Fibroblast of lung (primary cell): ENCODE data around the gene EXOSC5. TPM values are rescaled to one million over a fixed set of nuclear protein-coding genes. Genes with fewer than 3 reads are reported as not detected.

Experiments used
- DNase-seq, 2 donors: peaks; one replicate each; pipeline versions ENCODE4 v3.0.0 to v3.0.0-alpha.2; 2010; ENCODE audit warnings: low read depth in 2 of 2
- H2AFZ ChIP-seq: 2 replicates; pipeline ENCODE4 v1.5.1; 2012; ENCODE audit warnings: low read length, control low read depth, inconsistent platforms
- H3K27ac ChIP-seq: 2 replicates; pipeline ENCODE4 v1.5.1; 2011; ENCODE audit warnings: low read length, control low read depth; ENCODE audit not compliant: insufficient read depth
- H3K27me3 ChIP-seq: 2 replicates; pipeline ENCODE4 v1.5.1; 2011; ENCODE audit warnings: mild to moderate bottlenecking, low read length; ENCODE audit not compliant: control insufficient read depth, insufficient read depth
- H3K36me3 ChIP-seq: 2 replicates; pipeline ENCODE4 v1.5.1; 2011; ENCODE audit warnings: low read length; ENCODE audit not compliant: control insufficient read depth, insufficient read depth
- H3K4me1 ChIP-seq: 2 replicates; pipeline ENCODE4 v1.5.1; 2011; ENCODE audit warnings: low read length; ENCODE audit not compliant: control insufficient read depth, insufficient read depth; ENCODE audit errors: extremely low read depth
- H3K4me2 ChIP-seq: 2 replicates; pipeline ENCODE4 v1.5.1; 2011; ENCODE audit warnings: low read length, control low read depth; ENCODE audit not compliant: insufficient read depth; ENCODE audit errors: extremely low read depth
- H3K4me3 ChIP-seq, 4 experiments: fragments of 200-600 bp in 1 of 4; sonication (generic) in 1 of 4; replicated peaks in 1 of 4; 2 replicates each; pipeline ENCODE4 v1.5.1; 2011 to 2016; ENCODE audit warnings: low read length in 4 of 4, low read depth in 3 of 4, mild to moderate bottlenecking in 3 of 4, control low read depth in 2 of 4, inconsistent platforms in 1 of 4, mixed read lengths in 1 of 4; ENCODE audit not compliant: insufficient read depth in 1 of 4; ENCODE audit errors: control extremely low read depth in 1 of 4
- H3K79me2 ChIP-seq: 2 replicates; pipeline ENCODE4 v1.5.1; 2012; ENCODE audit warnings: mild to moderate bottlenecking, low read length, inconsistent platforms; ENCODE audit not compliant: control insufficient read depth, insufficient read depth
- H3K9ac ChIP-seq: 2 replicates; pipeline ENCODE4 v1.5.1; 2011; ENCODE audit warnings: mild to moderate bottlenecking, low read length, control low read depth; ENCODE audit not compliant: insufficient read depth
- H3K9me3 ChIP-seq: 2 replicates; pipeline ENCODE4 v1.5.1; 2012; ENCODE audit warnings: low read depth, low read length; ENCODE audit not compliant: control insufficient read depth, insufficient read depth
- H4K20me1 ChIP-seq: 2 replicates; pipeline ENCODE4 v1.5.1; 2011; ENCODE audit warnings: low read length; ENCODE audit not compliant: control insufficient read depth, insufficient read depth; ENCODE audit errors: extremely low read depth
- CTCF ChIP-seq, 2 donors: IDR thresholded peaks in 1 of 2; conservative IDR thresholded peaks in 1 of 2; 1 replicate in 1 of 2; 2 replicates in 1 of 2; pipeline ENCODE4 v1.5.1; 2011 to 2012; ENCODE audit warnings: low read length in 2 of 2, control low read depth in 1 of 2, inconsistent platforms in 1 of 2, low read depth in 1 of 2, mild to moderate bottlenecking in 1 of 2
- EZH2 ChIP-seq: IDR thresholded peaks from 2 replicates; pipeline ENCODE4 v1.5.1; 2012; ENCODE audit warnings: low read length, control low read depth, mild to moderate bottlenecking; ENCODE audit errors: missing control alignments
- polyA plus RNA-seq, 2 donors: library from polyadenylated mRNA; depleted of rRNA in 1 of 2; stranded (reverse) in 1 of 2; unstranded in 1 of 2; fragments of >200 nt; gene quantifications; 2 replicates each; pipeline ENCODE4 v1.2.1, GENCODE V29; 2011 to 2012; ENCODE audit warnings: missing spikeins in 1 of 2
- total RNA-seq: library from RNA; depleted of rRNA; stranded (reverse); fragments of >200 nt; gene quantifications from 2 replicates; pipeline ENCODE4 v1.2.1, GENCODE V29; 2014

EXOSC5 gene
- total and polyA plus RNA-seq, 2 donors (not counting 1 experiment from before 2014, with no cell fraction given) = 5.0 to 10.7 TPM

GRCh38 chr19:41434450-41434849 is 37.3 kb upstream of the EXOSC5 start:
- no peak overlapping the region for H3K4me3 ChIP-seq
- H3K27me3 ChIP-seq = no peaks in the 10 kb centered on the region
- H3K9me3 ChIP-seq = no peaks in the 10 kb centered on the region
- no peak overlapping the region for H3K4me2 ChIP-seq
- no peaks in the 10 kb centered on the region for H3K4me1 ChIP-seq
- H2AFZ ChIP-seq = no peak overlapping the region
- no peak for TF ChIP-seq CTCF (conservative IDR thresholded peaks at IDR 0.05 in 1 of 2, IDR thresholded peaks at IDR 0.05 in 1 of 2; ENCODE audit: low read depth in 1 of 2, low read length in 2 of 2)
- no peak for TF ChIP-seq EZH2
- H3K79me2 ChIP-seq = peaks cover 3% of the 10 kb centered on the region
- DNase-seq = no peak
- H4K20me1 ChIP-seq = no peaks in the 10 kb centered on the region
- no peak overlapping the region for H3K9ac ChIP-seq
- peaks cover 13% of the 10 kb centered on the region for H3K36me3 ChIP-seq
- no peak overlapping the region for H3K27ac ChIP-seq

GRCh38 chr19:41433171-41433570 is 36.0 kb upstream of the EXOSC5 start:
- no peak for DNase-seq
- H3K4me2 ChIP-seq = no peak overlapping the region
- H3K36me3 ChIP-seq = peaks cover 13% of the 10 kb centered on the region
- TF ChIP-seq CTCF (conservative IDR thresholded peaks at IDR 0.05 in 1 of 2, IDR thresholded peaks at IDR 0.05 in 1 of 2; ENCODE audit: low read depth in 1 of 2, low read length in 2 of 2) (no peak), EZH2 (no peak)
- no peaks in the 10 kb centered on the region for H3K27me3 ChIP-seq
- H3K4me1 ChIP-seq = peaks cover 2% of the 10 kb centered on the region
- H3K27ac ChIP-seq = no peak overlapping the region
- H3K79me2 ChIP-seq = no peaks in the 10 kb centered on the region
- H3K9me3 ChIP-seq = no peaks in the 10 kb centered on the region
- H2AFZ ChIP-seq = no peak overlapping the region
- H4K20me1 ChIP-seq = no peaks in the 10 kb centered on the region
- H3K9ac ChIP-seq = no peak overlapping the region
- H3K4me3 ChIP-seq = no peak overlapping the region

- no peak overlapping the region for H3K9ac ChIP-seq
- H3K79me2 ChIP-seq = no peaks in the 10 kb centered on the region
- no peaks in the 10 kb centered on the region for H3K27me3 ChIP-seq
- H3K4me3 ChIP-seq = no peak overlapping the region
- H3K9me3 ChIP-seq = no peaks in the 10 kb centered on the region
- H3K4me1 ChIP-seq = peaks cover 9% of the 10 kb centered on the region
- H4K20me1 ChIP-seq = no peaks in the 10 kb centered on the region
- H3K4me2 ChIP-seq = no peak overlapping the region
- TF ChIP-seq CTCF (conservative IDR thresholded peaks at IDR 0.05 in 1 of 2, IDR thresholded peaks at IDR 0.05 in 1 of 2; ENCODE audit: low read depth in 1 of 2, low read length in 2 of 2) = peak; percentile 49 to 54
- TF ChIP-seq EZH2 = no peak
- no peak overlapping the region for H3K27ac ChIP-seq
- H3K36me3 ChIP-seq = peaks cover 10% of the 10 kb centered on the region
- DNase-seq = peak in 1 of 2 donors; percentile 44
- no peak overlapping the region for H2AFZ ChIP-seq
Measured at GRCh38 chr19:41431426-41432386, 34.5 kb upstream of the EXOSC5 start.
